Epithelial cell of proximal tubule (primary cell): ENCODE measurements around the gene ARID3B. TPM values are rescaled to one million over a fixed set of nuclear protein-coding genes. Genes with fewer than 3 reads are reported as not detected.

ENCODE experiments used
- DNase-seq: peaks from one replicate; pipeline ENCODE4 v3.0.0-alpha.2; 2011; ENCODE audit warnings: low read depth
- H3K4me3 ChIP-seq: 2 replicates; pipeline ENCODE4 v1.5.1; 2011; ENCODE audit warnings: low read depth, mild to moderate bottlenecking, low read length
- CTCF ChIP-seq: conservative IDR thresholded peaks from 2 replicates; pipeline ENCODE4 v1.5.1; 2012; ENCODE audit warnings: low read depth, mild to moderate bottlenecking, low read length
- total RNA-seq: library from RNA; depleted of rRNA; stranded (reverse); fragments of >200 nt; gene quantifications from 2 replicates; pipeline ENCODE4 v1.2.3, GENCODE V29; 2015

ARID3B gene
- total RNA-seq, 1 donor from 2014 or later = 22.4 TPM

DNA sequence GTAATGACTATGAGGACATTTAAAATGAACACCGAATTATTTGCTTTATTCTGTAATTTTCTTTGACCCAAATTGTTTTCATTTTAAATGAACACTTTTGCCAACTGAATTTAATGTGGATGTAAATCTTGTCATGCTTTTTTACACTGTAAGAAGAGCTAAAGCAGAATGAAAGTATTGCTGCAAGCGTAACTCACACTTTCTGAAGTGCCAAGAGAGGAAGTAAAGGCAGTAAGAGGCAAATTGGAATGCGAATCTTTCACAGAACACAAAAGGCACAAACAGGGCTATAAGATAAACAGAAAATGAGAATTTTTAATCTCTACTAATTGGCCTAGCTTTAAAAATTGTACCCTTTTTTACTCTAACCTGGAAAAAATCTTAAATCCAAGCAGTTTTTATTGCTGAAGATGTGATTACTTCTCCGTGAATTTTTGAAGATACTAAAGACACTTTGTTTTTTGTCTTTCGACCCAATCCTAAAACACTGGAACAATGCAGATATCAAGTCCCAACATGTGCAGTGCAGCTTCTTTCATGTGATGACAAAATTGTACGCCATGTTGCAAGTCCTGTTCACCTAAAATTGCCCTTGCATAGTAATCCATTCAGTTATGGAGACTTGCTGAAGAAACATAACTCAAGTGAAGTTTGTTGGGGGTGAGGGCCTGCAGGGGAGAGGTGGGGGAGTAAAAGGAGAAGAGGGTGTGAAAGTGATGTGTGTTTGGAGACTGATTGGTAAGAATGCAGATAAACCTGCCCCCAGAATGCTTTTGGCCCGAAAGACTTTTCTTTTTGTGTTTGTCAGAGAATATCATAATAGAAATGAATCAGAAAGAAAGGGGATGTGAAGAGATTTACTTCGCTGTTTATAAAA is 1.4 kb downstream of the ARID3B start:
- no peak for DNase-seq
- H3K4me3 ChIP-seq = peak overlapping the region; percentile 75
- no peak for TF ChIP-seq CTCF

GRCh38 chr15:74543043-74543422 is 2.0 kb downstream of the ARID3B start:
- no peak for DNase-seq
- H3K4me3 ChIP-seq = no peak overlapping the region
- TF ChIP-seq CTCF = no peak

GRCh38 chr15:74543583-74543982 is 2.6 kb downstream of the ARID3B start:
- DNase-seq = no peak
- H3K4me3 ChIP-seq = no peak overlapping the region

GRCh38 chr15:74545086-74545485 is 4.1 kb downstream of the ARID3B start:
- no peak overlapping the region for H3K4me3 ChIP-seq
- TF ChIP-seq CTCF = no peak
- no peak for DNase-seq

More at GRCh38 chr15:74543583-74543982, 2.6 kb downstream of the ARID3B start:
- peak; percentile 44 for TF ChIP-seq CTCF

GRCh38 chr15:74545776-74546656 is 5.0 kb downstream of the ARID3B start:
- DNase-seq = peak; percentile 75
- H3K4me3 ChIP-seq = no peak overlapping the region
- peak; percentile 4 for TF ChIP-seq CTCF

DNA sequence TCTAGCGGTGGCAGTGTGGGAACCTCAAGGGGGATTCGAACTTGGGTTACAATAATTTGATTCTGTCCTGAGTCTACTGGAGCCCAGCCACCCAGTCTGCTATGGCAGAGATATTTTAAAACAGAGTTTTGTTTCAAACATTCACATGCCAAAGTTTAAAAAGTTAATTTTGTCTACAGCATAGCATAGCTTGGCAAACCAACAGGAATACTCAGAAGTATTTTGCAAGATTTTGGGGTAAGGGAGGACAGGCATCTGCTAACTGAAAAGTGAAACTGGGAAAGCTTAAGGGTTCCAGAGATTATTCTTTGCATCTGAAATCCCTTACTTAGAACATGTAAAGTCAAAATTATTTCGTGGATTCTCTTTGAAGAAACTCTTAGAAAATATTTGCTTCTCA is 6.6 kb downstream of the ARID3B start:
- no peak overlapping the region for H3K4me3 ChIP-seq
- TF ChIP-seq CTCF = no peak
- no peak for DNase-seq
